Esophagus muscularis mucosa (tissue), 3 donors: ENCODE data around the gene DMKN.

Source experiments
- CTCF ChIP-seq, 3 experiments: fragments of 200-600 bp in 2 of 3; fragments of 450-650 bp in 1 of 3; sonication (generic) in 2 of 3; IDR thresholded peaks; one replicate each; pipeline ENCODE4 v1.5.1; 2017 to 2019; ENCODE audit warnings: antibody characterized with exemption in 3 of 3, mild to moderate bottlenecking in 2 of 3, moderate library complexity in 1 of 3
- POLR2A ChIP-seq: fragments of 450-650 bp; IDR thresholded peaks from one replicate; pipeline ENCODE4 v1.6.1; 2017; ENCODE audit warnings: antibody characterized with exemption, moderate library complexity, mild to moderate bottlenecking, low read depth
- POLR2AphosphoS5 ChIP-seq, 2 donors: sonication (generic); formaldehyde crosslinking; IDR thresholded peaks; one replicate each; pipeline ENCODE4 v1.6.1; 2017; ENCODE audit warnings: antibody characterized with exemption in 2 of 2

- no peak for TF ChIP-seq POLR2AphosphoS5 (IDR thresholded peaks at IDR 0.05)
- no peak for TF ChIP-seq CTCF (IDR thresholded peaks at IDR 0.05)
- TF ChIP-seq POLR2A: no peak
These were observed 37.3 kb downstream of the DMKN start for GRCh38 chr19:35476149-35476548.
